Fibroblast of the aortic adventitia (primary cell): ENCODE measurements around the gene GDPD1. TPM values are rescaled to one million over a fixed set of nuclear protein-coding genes. Genes with fewer than 3 reads are reported as not detected.
A peak's percentile ranks its signal among the peaks of the same experiment; 100 is the strongest.
"Not testable (repeated sequence)": the region's sequence is repeated elsewhere in the genome, so short reads cannot be mapped to it uniquely, and the experiment has no call there.

Experiments
- DNase-seq: peaks from one replicate; pipeline ENCODE4 v3.0.0-alpha.2; 2010; ENCODE audit warnings: low read depth
- H3K4me3 ChIP-seq: 2 replicates; pipeline ENCODE4 v1.5.1; 2011; ENCODE audit warnings: low read depth, mild to moderate bottlenecking, control low read depth, low read length, moderate library complexity
- CTCF ChIP-seq: IDR thresholded peaks from 2 replicates; pipeline ENCODE4 v1.5.1; 2011; ENCODE audit warnings: mild to moderate bottlenecking, low read length, control low read depth, inconsistent platforms; ENCODE audit not compliant: insufficient read depth
- small RNA-seq: library from RNA; depleted of rRNA; stranded (forward); fragments of <200 nt; gene quantifications from one replicate; pipeline ENCODE3, GENCODE V24; 2012
- total RNA-seq: library from RNA; depleted of rRNA; stranded (reverse); fragments of >200 nt; gene quantifications from 2 replicates; pipeline ENCODE4 v1.2.3, GENCODE V29; 2012; ENCODE audit warnings: low replicate concordance

Gene GDPD1
- total RNA-seq, 1 donor = 0.90 TPM

- DNase-seq = no peak
- no peak for TF ChIP-seq CTCF
- H3K4me3 ChIP-seq = no peak overlapping the region
Measured at GRCh38 chr17:59310263-59310920, 90.1 kb downstream of the GDPD1 start.

- no peak overlapping the region for H3K4me3 ChIP-seq
- DNase-seq = peak; percentile 70
- TF ChIP-seq CTCF = peak; percentile 76
Measured at GRCh38 chr17:59311051-59311468, 90.7 kb downstream of the GDPD1 start.

GRCh38 chr17:59311521-59311920 is 91.2 kb downstream of the GDPD1 start:
- DNase-seq, H3K4me3 ChIP-seq: not testable (repeated sequence)

GRCh38 chr17:59315866-59316265 is 95.6 kb downstream of the GDPD1 start:
- no peak for DNase-seq
- H3K4me3 ChIP-seq = no peak overlapping the region
- no peak for TF ChIP-seq CTCF

Small RNA genes lying within 50 kb of the gene (small RNA-seq; reads per million reads assigned to genes)
- gene RF00019 (not detected), gene SNRPGP17 (not detected)

Other genes starting within 250 kb of the GDPD1 start
- gene TRIM37, start 113.6 kb upstream of the GDPD1 start, total RNA-seq = 42.0 and 45.5 TPM in 2 replicates
- gene SKA2, start 65.3 kb upstream of the GDPD1 start, total RNA-seq = 63.4 and 136 TPM in 2 replicates
- 2.8 and 64.7 TPM in 2 replicates for gene PRR11, start 64.8 kb upstream of the GDPD1 start, total RNA-seq
- 16.4 and 20.4 TPM in 2 replicates for gene SMG8, start 10.5 kb upstream of the GDPD1 start, total RNA-seq
- gene YPEL2, start 111.1 kb downstream of the GDPD1 start, total RNA-seq = 10.8 and 22.7 TPM in 2 replicates